Measurements from ENCODE around the gene NPAS3. TPM values are rescaled to one million over a fixed set of nuclear protein-coding genes. Genes with fewer than 3 reads are reported as not detected.

NPAS3 gene
- total RNA-seq, 1 donor from 2014 or later: 2.4 TPM

DNA sequence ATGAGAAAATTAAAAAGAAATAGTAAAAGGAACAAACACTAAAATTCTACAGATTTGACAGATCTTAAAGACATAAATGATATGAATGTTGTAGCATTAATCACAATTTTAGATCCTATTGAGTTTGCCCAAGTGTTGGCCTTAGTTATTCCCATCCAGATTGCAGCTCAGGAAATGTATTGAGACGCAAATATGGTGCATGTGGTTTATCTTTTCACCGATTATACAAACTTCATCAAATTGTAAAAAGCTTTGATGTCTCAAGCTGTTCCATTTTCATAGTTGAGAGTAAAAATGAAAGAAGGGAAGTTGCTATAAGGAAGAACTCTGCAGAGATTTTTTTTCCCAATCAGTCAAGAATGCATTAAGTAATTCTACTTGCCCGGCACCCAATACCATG, 683.8 kb downstream of the NPAS3 start:
- DNase-seq: no peak
- Mint-ChIP-seq H3K9me3 (ENCODE audit: unreplicated experiment) (peaks cover 2% of the 10 kb centered on the region), H3K27ac (ENCODE audit: unreplicated experiment) (no peak overlapping the region), H3K4me3 (ENCODE audit: unreplicated experiment) (no peak overlapping the region), H3K27me3 (ENCODE audit: unreplicated experiment) (no peaks in the 10 kb centered on the region), H3K36me3 (ENCODE audit: unreplicated experiment) (no peaks in the 10 kb centered on the region), H3K4me1 (ENCODE audit: low read depth, unreplicated experiment) (no peaks in the 10 kb centered on the region)
- TF ChIP-seq CTCF (IDR thresholded peaks at IDR 0.05; ENCODE audit: partially characterized antibody, unreplicated experiment): no peak

DNA sequence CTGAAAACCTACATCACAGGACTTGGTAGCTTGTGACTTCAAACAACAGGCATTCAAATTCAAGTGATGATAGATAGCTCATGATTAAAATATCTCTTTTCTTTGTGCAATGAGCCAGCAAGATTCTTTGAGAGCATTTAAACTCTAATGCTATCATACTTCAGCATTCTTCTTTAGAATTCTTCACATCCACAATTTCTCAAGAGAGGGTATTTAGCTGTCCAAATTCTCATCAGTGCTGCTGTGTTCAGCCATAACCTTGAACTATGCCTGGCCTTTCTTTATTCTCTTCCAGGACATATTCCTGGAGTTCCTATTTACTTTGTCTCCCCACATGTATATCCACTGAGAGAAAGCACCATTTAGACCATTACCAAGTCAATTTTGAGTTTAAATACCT, 691.1 kb downstream of the NPAS3 start:
- Mint-ChIP-seq H3K4me3 (ENCODE audit: unreplicated experiment) (no peak overlapping the region), H3K36me3 (ENCODE audit: unreplicated experiment) (no peaks in the 10 kb centered on the region), H3K9me3 (ENCODE audit: unreplicated experiment) (peaks cover 2% of the 10 kb centered on the region), H3K27me3 (ENCODE audit: unreplicated experiment) (no peaks in the 10 kb centered on the region), H3K27ac (ENCODE audit: unreplicated experiment) (no peak overlapping the region), H3K4me1 (ENCODE audit: low read depth, unreplicated experiment) (no peaks in the 10 kb centered on the region)
- no peak for TF ChIP-seq CTCF (IDR thresholded peaks at IDR 0.05; ENCODE audit: partially characterized antibody, unreplicated experiment)
- DNase-seq: no peak

GRCh38 chr14:33631021-33631420, 692.3 kb downstream of the NPAS3 start:
- H3K27ac Mint-ChIP-seq (ENCODE audit: unreplicated experiment): no peak overlapping the region
- no peak for DNase-seq
- no peaks in the 10 kb centered on the region for H3K36me3 Mint-ChIP-seq (ENCODE audit: unreplicated experiment)
- H3K27me3 Mint-ChIP-seq (ENCODE audit: unreplicated experiment): peaks cover 1% of the 10 kb centered on the region
- H3K9me3 Mint-ChIP-seq (ENCODE audit: unreplicated experiment): peaks cover 2% of the 10 kb centered on the region
- H3K4me1 Mint-ChIP-seq (ENCODE audit: low read depth, unreplicated experiment): no peaks in the 10 kb centered on the region
- H3K4me3 Mint-ChIP-seq (ENCODE audit: unreplicated experiment): no peak overlapping the region
- no peak for TF ChIP-seq CTCF (IDR thresholded peaks at IDR 0.05; ENCODE audit: partially characterized antibody, unreplicated experiment)

DNA sequence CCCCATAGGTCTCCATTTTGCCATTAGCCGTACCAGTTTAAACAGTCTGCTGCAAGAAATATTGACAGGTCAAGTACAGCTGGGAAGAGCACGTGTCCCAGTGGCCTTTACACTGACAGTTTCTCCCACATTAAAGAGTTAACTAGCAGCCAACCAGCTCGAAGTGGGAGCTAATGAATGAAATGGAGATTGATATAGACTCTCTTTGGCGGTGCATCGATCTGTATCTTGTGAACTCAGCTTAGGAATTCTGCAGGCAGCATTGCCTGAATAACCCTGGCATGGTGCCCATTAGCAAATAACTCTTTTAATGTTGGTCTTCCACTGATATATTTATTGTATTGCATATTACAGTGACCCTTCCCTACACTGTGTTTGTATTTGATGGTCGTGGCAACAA, 692.8 kb downstream of the NPAS3 start:
- H3K4me3 Mint-ChIP-seq (ENCODE audit: unreplicated experiment): no peak overlapping the region
- H3K9me3 Mint-ChIP-seq (ENCODE audit: unreplicated experiment): peaks cover 2% of the 10 kb centered on the region
- H3K27ac Mint-ChIP-seq (ENCODE audit: unreplicated experiment): no peak overlapping the region
- TF ChIP-seq CTCF (IDR thresholded peaks at IDR 0.05; ENCODE audit: partially characterized antibody, unreplicated experiment): no peak
- H3K36me3 Mint-ChIP-seq (ENCODE audit: unreplicated experiment): no peaks in the 10 kb centered on the region
- DNase-seq: no peak
- H3K27me3 Mint-ChIP-seq (ENCODE audit: unreplicated experiment): peaks cover 1% of the 10 kb centered on the region
- H3K4me1 Mint-ChIP-seq (ENCODE audit: low read depth, unreplicated experiment): no peaks in the 10 kb centered on the region

- Mint-ChIP-seq H3K4me1 (ENCODE audit: low read depth, unreplicated experiment) (no peaks in the 10 kb centered on the region), H3K4me3 (ENCODE audit: unreplicated experiment) (no peak overlapping the region), H3K27me3 (ENCODE audit: unreplicated experiment) (peaks cover 1% of the 10 kb centered on the region), H3K27ac (ENCODE audit: unreplicated experiment) (no peak overlapping the region), H3K36me3 (ENCODE audit: unreplicated experiment) (no peaks in the 10 kb centered on the region), H3K9me3 (ENCODE audit: unreplicated experiment) (no peaks in the 10 kb centered on the region)
- TF ChIP-seq CTCF (IDR thresholded peaks at IDR 0.05; ENCODE audit: partially characterized antibody, unreplicated experiment): no peak
- no peak for DNase-seq
Measured at GRCh38 chr14:33634631-33635030, 696.0 kb downstream of the NPAS3 start.

All from glutamatergic neuron (in vitro differentiated cells).